Activated naive CD8-positive, alpha-beta T cell treated with anti-CD3 and anti-CD28 coated beads, Interleukin-2, amount 50 U/mL, for 16 hours (primary cell): ENCODE data around the gene EBF3.

Experiments
- DNase-seq: peaks from one replicate; pipeline ENCODE4 v3.0.0-alpha.2; 2020; ENCODE audit warnings: low read depth, low spot score

Gene EBF3

GRCh38 chr10:129963641-129964501, at the start of gene EBF3:
TSS of gene EBF3 (minus strand) at chr10:129964274. CDS start at chr10:129963768, 506 bp downstream.
- DNase-seq: no peak

GRCh38 chr10:130013335-130014262, 49.5 kb upstream of the EBF3 start:
- no peak for DNase-seq

- no peak for DNase-seq
Observed at GRCh38 chr10:130012129-130012528, 48.1 kb upstream of the EBF3 start.

GRCh38 chr10:130010653-130011052, 46.6 kb upstream of the EBF3 start:
- DNase-seq: no peak

- DNase-seq: no peak
Observed at GRCh38 chr10:130009228-130009627, 45.2 kb upstream of the EBF3 start.

- DNase-seq: no peak
Observed at GRCh38 chr10:130003787-130004613, 39.9 kb upstream of the EBF3 start.

- no peak for DNase-seq
Observed at GRCh38 chr10:130003166-130003565, 39.1 kb upstream of the EBF3 start.

GRCh38 chr10:130002606-130003005, 38.5 kb upstream of the EBF3 start:
- no peak for DNase-seq

- DNase-seq: no peak
Observed at GRCh38 chr10:130000918-130001317, 36.8 kb upstream of the EBF3 start.

- DNase-seq: no peak
Observed at GRCh38 chr10:129999140-129999539, 35.1 kb upstream of the EBF3 start.

- no peak for DNase-seq
Observed at GRCh38 chr10:129993621-129994020, 29.5 kb upstream of the EBF3 start.

- no peak for DNase-seq
Observed at GRCh38 chr10:129992356-129992755, 28.3 kb upstream of the EBF3 start.

GRCh38 chr10:129982825-129983224, 18.8 kb upstream of the EBF3 start:
- DNase-seq: no peak

GRCh38 chr10:129978980-129979379, 14.9 kb upstream of the EBF3 start:
- no peak for DNase-seq

GRCh38 chr10:129978322-129978721, 14.2 kb upstream of the EBF3 start:
- DNase-seq: no peak

GRCh38 chr10:129977794-129978193, 13.7 kb upstream of the EBF3 start:
- no peak for DNase-seq

GRCh38 chr10:129973674-129974059, 9.6 kb upstream of the EBF3 start:
- DNase-seq: no peak

- no peak for DNase-seq
Observed at GRCh38 chr10:129972966-129973673, 9.0 kb upstream of the EBF3 start.

GRCh38 chr10:129972145-129972965, 8.3 kb upstream of the EBF3 start:
- DNase-seq: no peak
